ENCODE results near the gene CYB561.

DNA sequence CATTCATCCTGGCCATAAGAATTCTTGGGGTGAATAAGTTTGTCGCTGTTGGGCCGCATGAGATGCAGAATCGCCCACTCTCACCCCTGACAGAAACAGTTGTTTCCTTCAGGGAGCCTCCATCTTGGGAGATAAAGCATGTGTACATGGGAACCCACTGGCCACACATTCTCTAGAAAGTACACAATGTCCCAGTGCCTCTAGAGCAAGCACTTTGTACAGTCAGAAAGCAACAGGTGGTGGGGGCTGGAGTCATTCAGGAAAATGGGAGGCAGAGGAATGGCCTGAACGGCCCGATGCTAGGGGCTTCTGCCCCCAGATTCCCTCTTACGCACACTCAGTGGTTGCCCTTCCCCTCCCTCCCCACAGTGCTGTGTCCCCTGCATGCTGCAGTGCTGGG is 46.8 kb upstream of the CYB561 start:
- TF ChIP-seq, protein P1, sequence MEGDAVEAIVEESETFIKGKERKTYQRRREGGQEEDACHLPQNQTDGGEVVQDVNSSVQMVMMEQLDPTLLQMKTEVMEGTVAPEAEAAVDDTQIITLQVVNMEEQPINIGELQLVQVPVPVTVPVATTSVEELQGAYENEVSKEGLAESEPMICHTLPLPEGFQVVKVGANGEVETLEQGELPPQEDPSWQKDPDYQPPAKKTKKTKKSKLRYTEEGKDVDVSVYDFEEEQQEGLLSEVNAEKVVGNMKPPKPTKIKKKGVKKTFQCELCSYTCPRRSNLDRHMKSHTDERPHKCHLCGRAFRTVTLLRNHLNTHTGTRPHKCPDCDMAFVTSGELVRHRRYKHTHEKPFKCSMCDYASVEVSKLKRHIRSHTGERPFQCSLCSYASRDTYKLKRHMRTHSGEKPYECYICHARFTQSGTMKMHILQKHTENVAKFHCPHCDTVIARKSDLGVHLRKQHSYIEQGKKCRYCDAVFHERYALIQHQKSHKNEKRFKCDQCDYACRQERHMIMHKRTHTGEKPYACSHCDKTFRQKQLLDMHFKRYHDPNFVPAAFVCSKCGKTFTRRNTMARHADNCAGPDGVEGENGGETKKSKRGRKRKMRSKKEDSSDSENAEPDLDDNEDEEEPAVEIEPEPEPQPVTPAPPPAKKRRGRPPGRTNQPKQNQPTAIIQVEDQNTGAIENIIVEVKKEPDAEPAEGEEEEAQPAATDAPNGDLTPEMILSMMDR (conservative IDR thresholded peaks at IDR 0.05; ENCODE audit: low read depth, low read length): no peak
- TF ChIP-seq SMC3 (IDR thresholded peaks at IDR 0.05; ENCODE audit: low read depth, low read length) (no peak), MAFK (IDR thresholded peaks at IDR 0.05; ENCODE audit: low read depth, low read length) (no peak), BHLHE40 (IDR thresholded peaks at IDR 0.05; ENCODE audit: low read depth, low read length) (no peak), FOS (IDR thresholded peaks at IDR 0.05; ENCODE audit: low read depth, low read length) (no peak), POLR2A (IDR thresholded peaks at IDR 0.05; ENCODE audit: low read depth, low read length) (no peak), RCOR1 (IDR thresholded peaks at IDR 0.05; ENCODE audit: insufficient replicate concordance, low read length) (no peak), MAZ (IDR thresholded peaks at IDR 0.05; ENCODE audit: borderline replicate concordance, low read depth, low read length) (no peak), RAD21 (IDR thresholded peaks at IDR 0.05; ENCODE audit: low read length) (no peak), MXI1 (IDR thresholded peaks at IDR 0.05; ENCODE audit: borderline replicate concordance, low read depth, low read length) (no peak), RFX5 (IDR thresholded peaks at IDR 0.05; ENCODE audit: low read depth, low read length) (no peak), CEBPB (IDR thresholded peaks at IDR 0.05; ENCODE audit: low read depth, low read length) (no peak)
- TF ChIP-seq, protein P2, sequence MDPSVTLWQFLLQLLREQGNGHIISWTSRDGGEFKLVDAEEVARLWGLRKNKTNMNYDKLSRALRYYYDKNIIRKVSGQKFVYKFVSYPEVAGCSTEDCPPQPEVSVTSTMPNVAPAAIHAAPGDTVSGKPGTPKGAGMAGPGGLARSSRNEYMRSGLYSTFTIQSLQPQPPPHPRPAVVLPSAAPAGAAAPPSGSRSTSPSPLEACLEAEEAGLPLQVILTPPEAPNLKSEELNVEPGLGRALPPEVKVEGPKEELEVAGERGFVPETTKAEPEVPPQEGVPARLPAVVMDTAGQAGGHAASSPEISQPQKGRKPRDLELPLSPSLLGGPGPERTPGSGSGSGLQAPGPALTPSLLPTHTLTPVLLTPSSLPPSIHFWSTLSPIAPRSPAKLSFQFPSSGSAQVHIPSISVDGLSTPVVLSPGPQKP (IDR thresholded peaks at IDR 0.05; ENCODE audit: borderline replicate concordance, low read depth, low read length): no peak
- TF ChIP-seq, protein P3, sequence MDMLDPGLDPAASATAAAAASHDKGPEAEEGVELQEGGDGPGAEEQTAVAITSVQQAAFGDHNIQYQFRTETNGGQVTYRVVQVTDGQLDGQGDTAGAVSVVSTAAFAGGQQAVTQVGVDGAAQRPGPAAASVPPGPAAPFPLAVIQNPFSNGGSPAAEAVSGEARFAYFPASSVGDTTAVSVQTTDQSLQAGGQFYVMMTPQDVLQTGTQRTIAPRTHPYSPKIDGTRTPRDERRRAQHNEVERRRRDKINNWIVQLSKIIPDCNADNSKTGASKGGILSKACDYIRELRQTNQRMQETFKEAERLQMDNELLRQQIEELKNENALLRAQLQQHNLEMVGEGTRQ (IDR thresholded peaks at IDR 0.05; ENCODE audit: low read depth, low read length): no peak

Measured in IMR-90 (cell line).